Measurements from ENCODE around the gene SPPL2B.
A peak's percentile ranks its signal among the peaks of the same experiment; 100 is the strongest.
"Not testable (repeated sequence)": the region's sequence is repeated elsewhere in the genome, so short reads cannot be mapped to it uniquely, and the experiment has no call there.

Gene SPPL2B

DNA sequence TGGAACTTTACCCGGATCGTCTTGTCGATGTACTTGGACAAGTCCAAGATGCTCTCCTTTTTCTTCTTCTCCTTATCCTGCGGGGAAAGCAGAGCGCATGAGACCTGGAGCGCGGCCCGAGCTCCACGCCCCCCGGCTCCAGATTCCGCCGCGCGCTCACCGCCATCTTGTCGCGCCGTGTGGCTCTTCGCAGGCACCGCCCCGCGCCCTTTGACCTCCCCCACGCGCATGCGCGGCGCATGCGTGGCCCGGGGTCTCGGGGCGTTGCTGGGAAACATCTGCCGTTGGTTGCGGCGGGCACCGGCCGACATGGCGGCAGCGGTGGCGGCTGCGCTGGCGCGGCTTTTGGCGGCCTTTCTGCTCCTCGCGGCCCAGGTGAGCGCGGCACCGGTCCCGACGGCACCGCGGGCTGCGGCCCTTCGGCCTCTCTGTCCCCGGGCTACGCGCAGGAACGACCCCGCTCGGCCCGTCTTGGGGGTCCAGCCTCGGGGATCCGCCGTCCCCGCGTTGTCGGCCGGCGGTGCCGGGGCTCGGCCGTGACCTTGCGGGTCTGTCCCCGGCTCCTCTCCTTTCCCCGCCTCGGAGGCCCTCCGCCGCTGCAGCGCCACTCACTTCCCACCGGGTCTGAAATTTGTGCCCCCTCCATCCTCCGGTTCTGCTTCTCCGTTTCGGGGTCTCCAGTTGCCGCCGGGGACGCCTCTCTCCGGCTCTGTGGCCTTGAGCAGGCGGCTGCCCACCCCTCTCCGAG lies at the start of gene SPPL2B, which contains the start of gene LSM7:
Gene SPPL2B, plus strand, starts transcription at position 284 of the 748 bp plus-strand sequence. Its CDS starts 26 bp downstream, at position 310.
Gene LSM7, minus strand, starts transcription at position 186 of the 748 bp plus-strand sequence. Its CDS starts 20 bp downstream, at position 166.
- Histone ChIP-seq H3K4me3 (ENCODE audit: low read depth in 1 of 2, low read length in 1 of 2) (peak within 1 kb of the TSS; percentile 84 to 91), H3K4me1 (ENCODE audit: control insufficient read depth in 1 of 2, insufficient read depth in 1 of 2, low read depth in 1 of 2, low read length in 1 of 2) (peaks cover 32 to 47% of the 10 kb centered on the region in 2 experiments), H3K9me3 (no peaks in the 10 kb centered on the region), H3K27me3 (no peaks in the 10 kb centered on the region), H3K27ac (peak within 1 kb of the TSS; percentile 60), H3K36me3 (peaks cover 8% of the 10 kb centered on the region)
- TF ChIP-seq, protein P1, sequence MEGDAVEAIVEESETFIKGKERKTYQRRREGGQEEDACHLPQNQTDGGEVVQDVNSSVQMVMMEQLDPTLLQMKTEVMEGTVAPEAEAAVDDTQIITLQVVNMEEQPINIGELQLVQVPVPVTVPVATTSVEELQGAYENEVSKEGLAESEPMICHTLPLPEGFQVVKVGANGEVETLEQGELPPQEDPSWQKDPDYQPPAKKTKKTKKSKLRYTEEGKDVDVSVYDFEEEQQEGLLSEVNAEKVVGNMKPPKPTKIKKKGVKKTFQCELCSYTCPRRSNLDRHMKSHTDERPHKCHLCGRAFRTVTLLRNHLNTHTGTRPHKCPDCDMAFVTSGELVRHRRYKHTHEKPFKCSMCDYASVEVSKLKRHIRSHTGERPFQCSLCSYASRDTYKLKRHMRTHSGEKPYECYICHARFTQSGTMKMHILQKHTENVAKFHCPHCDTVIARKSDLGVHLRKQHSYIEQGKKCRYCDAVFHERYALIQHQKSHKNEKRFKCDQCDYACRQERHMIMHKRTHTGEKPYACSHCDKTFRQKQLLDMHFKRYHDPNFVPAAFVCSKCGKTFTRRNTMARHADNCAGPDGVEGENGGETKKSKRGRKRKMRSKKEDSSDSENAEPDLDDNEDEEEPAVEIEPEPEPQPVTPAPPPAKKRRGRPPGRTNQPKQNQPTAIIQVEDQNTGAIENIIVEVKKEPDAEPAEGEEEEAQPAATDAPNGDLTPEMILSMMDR (IDR thresholded peaks at IDR 0.05) = peak; percentile 34

DNA sequence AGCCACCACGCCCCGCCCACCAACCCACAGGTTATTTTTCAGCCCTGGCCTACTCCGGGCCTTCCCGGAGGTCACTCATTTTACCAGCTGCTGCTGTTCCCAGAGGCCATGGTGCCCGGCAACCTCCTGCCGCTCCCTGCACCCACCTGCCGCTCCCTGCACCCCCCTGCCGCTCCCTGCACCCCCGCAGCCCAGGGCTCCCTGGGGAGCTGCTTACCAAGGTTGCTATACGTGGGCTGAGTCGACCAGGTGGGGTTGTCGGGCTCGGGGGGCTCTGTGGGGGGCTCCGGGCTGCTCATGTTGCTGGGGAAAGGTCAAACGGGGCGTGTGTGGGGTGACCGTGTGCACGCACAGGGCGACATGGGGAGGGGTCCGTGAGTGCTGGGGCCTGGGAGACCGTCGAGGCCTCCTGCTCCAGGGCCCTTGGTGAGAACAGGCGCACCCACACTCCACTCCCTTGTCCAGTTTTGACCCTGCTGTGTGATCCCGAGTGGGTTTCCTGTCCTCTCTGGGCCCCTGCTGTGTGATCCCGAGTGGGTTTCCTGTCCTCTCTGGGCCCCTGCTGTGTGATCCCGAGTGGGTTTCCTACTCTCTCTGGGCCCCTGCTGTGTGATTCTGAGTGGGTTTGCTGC lies 47.7 kb upstream of the SPPL2B start:
- TF ChIP-seq, protein P1 (IDR thresholded peaks at IDR 0.05) = no peak
- Histone ChIP-seq H3K27me3 (no peaks in the 10 kb centered on the region), H3K4me3 (ENCODE audit: low read depth in 1 of 2, low read length in 1 of 2) (peak overlapping the region; percentile 61 to 83)

GRCh38 chr19:2281265-2282061 lies 47.0 kb upstream of the SPPL2B start:
- Histone ChIP-seq H3K36me3 (peaks cover 32% of the 10 kb centered on the region), H3K27ac (peak overlapping the region; percentile 99), H3K4me3 (ENCODE audit: low read depth in 1 of 2, low read length in 1 of 2) (peak overlapping the region; percentile 83 to 92), H3K4me1 (ENCODE audit: control insufficient read depth in 1 of 2, insufficient read depth in 1 of 2, low read depth in 1 of 2, low read length in 1 of 2) (peaks cover 77 to 79% of the 10 kb centered on the region in 2 experiments)
- not testable (repeated sequence) for H3K9me3 ChIP-seq, H3K27me3 ChIP-seq

More for the DNA sequence above, 47.7 kb upstream of the SPPL2B start:
- H3K4me1 ChIP-seq (ENCODE audit: control insufficient read depth in 1 of 2, insufficient read depth in 1 of 2, low read depth in 1 of 2, low read length in 1 of 2) = peaks cover 76% of the 10 kb centered on the region in 2 experiments
- H3K9me3 ChIP-seq = no peaks in the 10 kb centered on the region
- peaks cover 39% of the 10 kb centered on the region for H3K36me3 ChIP-seq
- H3K27ac ChIP-seq = peak overlapping the region; percentile 99

GRCh38 chr19:2282062-2282861 lies 46.2 kb upstream of the SPPL2B start, which contains the start of gene PEAK3:
Gene PEAK3, minus strand, starts transcription at chr19:2282175. Its CDS starts 1,244 bp downstream, at chr19:2280931.
- Histone ChIP-seq H3K4me3 (ENCODE audit: low read depth in 1 of 2, low read length in 1 of 2) (peak within 1 kb of the TSS; percentile 83 to 92), H3K27ac (peak within 1 kb of the TSS; percentile 99), H3K9me3 (no peaks in the 10 kb centered on the region), H3K4me1 (ENCODE audit: control insufficient read depth in 1 of 2, insufficient read depth in 1 of 2, low read depth in 1 of 2, low read length in 1 of 2) (peaks cover 77 to 79% of the 10 kb centered on the region in 2 experiments), H3K36me3 (peaks cover 24% of the 10 kb centered on the region), H3K27me3 (no peaks in the 10 kb centered on the region)
- TF ChIP-seq, protein P1 (IDR thresholded peaks at IDR 0.05) = peak; percentile 32

DNA sequence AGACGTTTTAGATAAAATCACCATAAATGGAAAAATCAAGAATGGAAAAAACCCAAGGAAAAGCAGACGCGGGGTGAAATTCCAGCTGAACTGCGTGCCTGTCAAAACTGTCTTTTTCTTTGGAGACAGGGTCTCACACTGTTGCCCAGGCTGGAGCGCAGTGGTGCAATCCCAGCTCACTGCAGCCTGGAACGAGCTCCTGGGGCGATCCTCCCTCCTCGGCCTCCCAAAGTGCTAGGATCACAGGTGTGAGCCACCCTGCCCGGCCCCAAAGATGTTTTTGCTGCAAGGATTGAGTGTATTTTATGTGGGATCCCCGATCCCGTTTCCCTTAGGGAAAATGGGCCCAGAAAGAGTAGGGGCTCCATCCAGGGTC lies 45.6 kb upstream of the SPPL2B start:
- peak overlapping the region; percentile 99 for H3K27ac ChIP-seq
- H3K27me3 ChIP-seq = no peaks in the 10 kb centered on the region
- H3K36me3 ChIP-seq = peaks cover 18% of the 10 kb centered on the region
- peak overlapping the region; percentile 83 to 92 for H3K4me3 ChIP-seq (ENCODE audit: low read depth in 1 of 2, low read length in 1 of 2)
- H3K9me3 ChIP-seq = no peaks in the 10 kb centered on the region
- H3K4me1 ChIP-seq (ENCODE audit: control insufficient read depth in 1 of 2, insufficient read depth in 1 of 2, low read depth in 1 of 2, low read length in 1 of 2) = peaks cover 79 to 84% of the 10 kb centered on the region in 2 experiments
- TF ChIP-seq, protein P1 (IDR thresholded peaks at IDR 0.05) = no peak
